ENCODE data around the gene IFI6.

IFI6 gene

GRCh38 chr1:27713139-27713725, 41.2 kb upstream of the IFI6 start:
- TF ChIP-seq RAD21 (IDR thresholded peaks at IDR 0.05; ENCODE audit: low read depth): no peak
- 0 out of 2 replicates have a peak, but pooled peaks have one; percentile 14 for TF ChIP-seq TEAD4 (IDR thresholded peaks at IDR 0.05)

DNA sequence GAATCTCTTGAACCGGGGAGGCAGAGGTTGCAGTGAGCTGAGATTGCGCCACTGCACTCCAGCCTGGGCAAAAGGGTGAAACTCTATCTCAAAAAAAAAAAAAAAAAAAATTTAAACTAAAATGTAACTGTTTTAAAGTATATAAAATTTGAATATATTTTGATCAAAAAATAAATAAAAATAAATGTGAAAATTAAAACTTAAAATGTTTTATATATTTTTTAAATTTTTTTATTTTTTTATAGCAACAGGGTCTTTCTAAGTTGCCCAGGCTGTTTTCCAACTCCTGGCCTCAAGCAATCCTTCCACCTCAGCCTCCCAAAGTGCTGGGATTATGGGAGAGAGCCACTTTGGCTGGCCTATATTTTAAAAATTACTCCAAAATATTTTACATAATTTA, 38.6 kb upstream of the IFI6 start:
- TF ChIP-seq, protein P1, sequence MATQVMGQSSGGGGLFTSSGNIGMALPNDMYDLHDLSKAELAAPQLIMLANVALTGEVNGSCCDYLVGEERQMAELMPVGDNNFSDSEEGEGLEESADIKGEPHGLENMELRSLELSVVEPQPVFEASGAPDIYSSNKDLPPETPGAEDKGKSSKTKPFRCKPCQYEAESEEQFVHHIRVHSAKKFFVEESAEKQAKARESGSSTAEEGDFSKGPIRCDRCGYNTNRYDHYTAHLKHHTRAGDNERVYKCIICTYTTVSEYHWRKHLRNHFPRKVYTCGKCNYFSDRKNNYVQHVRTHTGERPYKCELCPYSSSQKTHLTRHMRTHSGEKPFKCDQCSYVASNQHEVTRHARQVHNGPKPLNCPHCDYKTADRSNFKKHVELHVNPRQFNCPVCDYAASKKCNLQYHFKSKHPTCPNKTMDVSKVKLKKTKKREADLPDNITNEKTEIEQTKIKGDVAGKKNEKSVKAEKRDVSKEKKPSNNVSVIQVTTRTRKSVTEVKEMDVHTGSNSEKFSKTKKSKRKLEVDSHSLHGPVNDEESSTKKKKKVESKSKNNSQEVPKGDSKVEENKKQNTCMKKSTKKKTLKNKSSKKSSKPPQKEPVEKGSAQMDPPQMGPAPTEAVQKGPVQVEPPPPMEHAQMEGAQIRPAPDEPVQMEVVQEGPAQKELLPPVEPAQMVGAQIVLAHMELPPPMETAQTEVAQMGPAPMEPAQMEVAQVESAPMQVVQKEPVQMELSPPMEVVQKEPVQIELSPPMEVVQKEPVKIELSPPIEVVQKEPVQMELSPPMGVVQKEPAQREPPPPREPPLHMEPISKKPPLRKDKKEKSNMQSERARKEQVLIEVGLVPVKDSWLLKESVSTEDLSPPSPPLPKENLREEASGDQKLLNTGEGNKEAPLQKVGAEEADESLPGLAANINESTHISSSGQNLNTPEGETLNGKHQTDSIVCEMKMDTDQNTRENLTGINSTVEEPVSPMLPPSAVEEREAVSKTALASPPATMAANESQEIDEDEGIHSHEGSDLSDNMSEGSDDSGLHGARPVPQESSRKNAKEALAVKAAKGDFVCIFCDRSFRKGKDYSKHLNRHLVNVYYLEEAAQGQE (IDR thresholded peaks at IDR 0.05; ENCODE audit: low read depth): no peak

GRCh38 chr1:27705545-27705944, 33.6 kb upstream of the IFI6 start:
- TF ChIP-seq CREB1 (IDR thresholded peaks at IDR 0.05; ENCODE audit: low read depth): no peak
- no peak for TF ChIP-seq EGR1 (IDR thresholded peaks at IDR 0.05)
- TF ChIP-seq TAF1 (IDR thresholded peaks at IDR 0.05; ENCODE audit: low read depth): no peak
- TF ChIP-seq, protein P1 (IDR thresholded peaks at IDR 0.05; ENCODE audit: low read depth): no peak
- TF ChIP-seq TEAD4 (IDR thresholded peaks at IDR 0.05): no peak
- TF ChIP-seq ZBTB7A (IDR thresholded peaks at IDR 0.05; ENCODE audit: low read depth): no peak
- TF ChIP-seq NFIC (IDR thresholded peaks at IDR 0.05): no peak
- TF ChIP-seq YY1 (IDR thresholded peaks at IDR 0.05; ENCODE audit: low read depth): no peak
- no peak for TF ChIP-seq CEBPB (IDR thresholded peaks at IDR 0.05)
- no peak for TF ChIP-seq USF1 (IDR thresholded peaks at IDR 0.05)
- no peak for TF ChIP-seq RAD21 (IDR thresholded peaks at IDR 0.05; ENCODE audit: low read depth)
- TF ChIP-seq, protein P2, sequence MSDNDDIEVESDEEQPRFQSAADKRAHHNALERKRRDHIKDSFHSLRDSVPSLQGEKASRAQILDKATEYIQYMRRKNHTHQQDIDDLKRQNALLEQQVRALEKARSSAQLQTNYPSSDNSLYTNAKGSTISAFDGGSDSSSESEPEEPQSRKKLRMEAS (IDR thresholded peaks at IDR 0.05): no peak
- TF ChIP-seq TCF12 (IDR thresholded peaks at IDR 0.05; ENCODE audit: low read depth): no peak
- TF ChIP-seq EP300 (IDR thresholded peaks at IDR 0.05; ENCODE audit: borderline replicate concordance): no peak
- no peak for TF ChIP-seq FOXM1 (IDR thresholded peaks at IDR 0.05; ENCODE audit: borderline replicate concordance, low read depth)

- TF ChIP-seq NFIC (IDR thresholded peaks at IDR 0.05): no peak
- no peak for TF ChIP-seq EP300 (IDR thresholded peaks at IDR 0.05; ENCODE audit: borderline replicate concordance)
- TF ChIP-seq, protein P1 (IDR thresholded peaks at IDR 0.05; ENCODE audit: low read depth): no peak
- no peak for TF ChIP-seq EGR1 (IDR thresholded peaks at IDR 0.05)
- no peak for TF ChIP-seq TEAD4 (IDR thresholded peaks at IDR 0.05)
- TF ChIP-seq, protein P2 (IDR thresholded peaks at IDR 0.05): no peak
Observed at GRCh38 chr1:27704958-27705357, 33.0 kb upstream of the IFI6 start.

- no peak for TF ChIP-seq USF1 (IDR thresholded peaks at IDR 0.05)
- TF ChIP-seq TEAD4 (IDR thresholded peaks at IDR 0.05): no peak
- no peak for TF ChIP-seq EP300 (IDR thresholded peaks at IDR 0.05; ENCODE audit: borderline replicate concordance)
- no peak for TF ChIP-seq NFIC (IDR thresholded peaks at IDR 0.05)
- no peak for TF ChIP-seq CEBPB (IDR thresholded peaks at IDR 0.05)
- TF ChIP-seq CREB1 (IDR thresholded peaks at IDR 0.05; ENCODE audit: low read depth): no peak
- no peak for TF ChIP-seq ZBTB7A (IDR thresholded peaks at IDR 0.05; ENCODE audit: low read depth)
Observed at GRCh38 chr1:27690183-27690582, 18.2 kb upstream of the IFI6 start.
